Raji (cell line): Measurements from ENCODE around the gene WDR18.

ENCODE experiments used
- POLR2A ChIP-seq: IDR thresholded peaks from 2 replicates; pipeline ENCODE4 v1.6.1; 2011; ENCODE audit warnings: low read depth, low read length, control low read depth; ENCODE audit not compliant: insufficient read depth

Gene WDR18

DNA sequence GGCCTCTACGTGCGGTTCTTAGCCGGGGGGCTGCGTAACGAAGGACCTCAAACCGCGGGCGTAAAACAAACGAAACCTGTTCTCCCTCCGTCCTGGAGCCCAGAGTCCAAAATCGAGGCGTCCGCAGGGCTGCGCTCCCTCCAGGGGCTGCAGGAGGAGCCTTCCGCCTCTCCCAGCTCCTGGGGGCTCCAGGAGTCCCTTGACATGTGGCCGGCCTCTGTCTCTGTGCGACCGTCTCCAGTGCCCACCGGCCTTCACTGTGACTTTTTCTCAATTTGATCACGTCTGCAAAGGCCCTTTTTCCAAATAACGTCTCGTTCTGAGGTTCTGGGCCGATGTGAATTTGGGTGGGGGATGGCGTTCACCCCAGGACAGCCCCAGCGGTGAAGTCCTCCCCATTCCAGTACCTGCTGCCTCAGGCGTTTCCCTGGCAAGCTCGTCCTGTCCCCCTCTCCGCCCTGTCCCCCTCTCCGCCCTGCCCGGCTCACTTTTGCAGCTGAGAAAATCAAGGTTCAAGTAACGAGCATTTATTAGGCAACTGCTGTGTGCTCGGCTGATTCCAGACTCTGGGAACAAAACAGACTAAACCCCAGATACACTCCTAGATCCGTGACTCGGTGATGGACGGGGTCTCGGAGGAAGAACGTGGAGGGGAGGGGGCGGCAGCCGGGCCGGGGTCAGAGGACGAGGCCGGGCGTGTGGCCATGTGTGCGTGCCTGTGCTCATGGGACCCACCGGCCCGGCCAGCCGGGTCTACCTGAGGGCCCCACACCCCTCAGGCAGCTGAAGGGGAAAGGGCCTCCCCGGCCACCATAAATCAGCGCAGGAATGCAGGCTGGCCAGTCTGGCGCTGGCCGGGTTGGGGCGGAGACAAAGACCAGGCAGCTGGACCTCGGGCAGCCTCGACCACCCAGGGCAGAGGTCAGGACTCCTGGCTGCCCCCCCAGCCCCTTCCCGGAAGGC lies 28.1 kb upstream of the WDR18 start:
- TF ChIP-seq POLR2A: no peak

DNA sequence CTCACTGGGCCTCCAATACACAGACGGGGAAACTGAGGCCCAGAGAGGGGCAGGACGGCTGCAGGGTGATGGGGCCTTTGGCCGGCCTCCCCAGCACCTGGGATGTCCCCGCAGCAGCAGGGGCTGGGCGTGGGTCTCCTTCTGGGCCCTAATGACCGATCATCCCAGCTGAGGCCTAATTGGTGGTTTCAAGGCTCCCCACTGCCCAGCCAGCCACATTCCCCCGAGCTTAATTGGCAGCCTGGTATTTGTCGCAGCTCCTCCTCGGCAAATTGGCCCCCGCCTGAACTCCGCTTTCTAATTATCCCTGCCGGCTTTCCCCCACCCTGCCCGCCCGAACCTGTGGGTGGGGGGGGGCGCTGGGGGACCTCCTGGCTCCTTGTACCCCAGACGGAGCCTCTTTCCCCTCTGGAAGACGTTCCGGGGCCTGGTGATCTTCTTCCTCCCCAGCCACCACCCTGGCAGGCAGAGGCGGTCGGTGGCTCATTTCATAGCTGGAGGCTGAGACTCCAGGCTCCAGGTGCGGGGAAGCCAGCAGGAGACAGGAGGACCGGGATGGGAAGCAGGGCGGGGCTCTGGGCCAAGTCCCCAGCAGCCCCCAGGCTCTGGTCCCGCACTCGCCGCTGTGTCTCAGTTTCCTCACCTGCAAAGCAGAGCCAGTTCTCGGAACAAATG lies 27.2 kb upstream of the WDR18 start:
- no peak for TF ChIP-seq POLR2A

DNA sequence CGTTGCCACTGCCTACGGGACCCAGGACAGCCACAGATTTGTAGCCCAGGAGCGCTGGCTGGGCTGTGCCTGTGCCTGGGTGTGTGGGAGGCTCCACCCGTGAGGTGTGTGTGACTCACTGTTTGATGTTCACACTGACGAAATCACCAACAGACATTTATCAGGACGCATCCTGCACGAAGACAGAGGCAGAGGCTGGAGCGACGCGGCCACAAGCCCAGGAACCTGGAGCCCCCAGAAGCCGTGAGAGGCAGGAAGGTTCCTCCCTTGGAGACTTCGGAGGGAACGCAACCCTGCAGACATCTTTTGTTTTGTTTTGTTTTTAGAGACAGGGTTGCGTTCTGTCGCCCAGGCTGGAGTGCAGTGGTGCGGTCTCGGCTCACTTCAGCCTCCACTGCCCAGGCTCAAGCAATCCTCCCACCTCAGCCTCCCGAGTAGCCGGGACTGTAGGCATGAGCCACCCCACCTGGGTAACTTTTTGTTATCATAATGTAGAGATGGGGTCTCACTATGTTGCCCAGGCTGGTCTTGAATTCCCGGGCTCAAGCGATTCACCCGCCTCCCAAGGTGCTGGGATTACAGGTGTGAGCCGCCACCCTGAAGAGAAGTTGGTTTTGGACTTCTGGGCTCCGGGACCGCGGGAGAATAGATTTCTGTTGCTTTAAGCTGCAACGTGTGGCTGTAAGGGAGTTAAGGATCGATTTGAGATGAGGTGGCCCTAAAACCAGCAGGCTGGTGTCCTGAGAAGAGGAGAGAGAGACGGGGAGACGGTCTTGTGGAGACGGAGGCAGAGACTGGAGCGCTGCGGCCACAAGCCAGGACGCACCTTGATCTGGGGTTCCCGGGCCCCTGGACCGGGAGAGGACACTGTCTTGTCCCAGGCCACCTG lies 24.9 kb upstream of the WDR18 start:
- TF ChIP-seq POLR2A: no peak

DNA sequence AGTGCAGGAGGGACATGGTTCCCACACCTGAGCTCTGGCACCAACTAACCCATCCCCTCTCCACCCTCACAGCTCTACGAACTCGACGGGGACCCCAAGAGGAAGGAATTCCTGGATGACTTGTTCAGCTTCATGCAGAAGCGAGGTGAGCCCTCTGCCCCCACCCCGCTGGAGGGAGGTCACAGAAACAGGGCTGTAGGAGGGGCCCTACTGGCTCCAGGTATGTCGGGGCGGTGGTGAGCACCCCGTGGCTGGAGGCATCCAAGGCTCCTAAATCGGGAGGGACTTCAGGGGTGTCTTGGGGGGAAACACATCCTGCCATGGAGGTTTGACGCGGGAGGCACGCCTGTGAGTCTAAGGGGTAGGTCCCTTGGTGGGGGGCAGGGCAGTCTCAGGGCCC lies 24.1 kb upstream of the WDR18 start:
- no peak for TF ChIP-seq POLR2A

DNA sequence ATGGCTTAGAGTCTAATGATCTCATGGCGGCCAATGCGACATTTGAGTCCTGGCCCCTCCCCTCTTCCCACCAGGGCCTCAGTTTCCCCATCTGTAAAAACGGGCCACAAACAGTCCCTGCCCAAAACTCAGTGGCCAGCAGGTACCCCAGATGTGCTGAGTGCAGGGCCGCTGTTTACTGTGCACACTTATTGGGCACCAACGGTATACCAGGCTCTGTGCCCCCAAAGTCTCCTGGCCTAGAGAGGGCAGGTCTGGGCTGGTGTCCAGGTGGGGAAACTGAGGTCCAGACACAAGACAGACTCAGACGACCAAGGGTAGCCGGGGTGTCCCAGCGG lies 23.6 kb upstream of the WDR18 start:
- no peak for TF ChIP-seq POLR2A

DNA sequence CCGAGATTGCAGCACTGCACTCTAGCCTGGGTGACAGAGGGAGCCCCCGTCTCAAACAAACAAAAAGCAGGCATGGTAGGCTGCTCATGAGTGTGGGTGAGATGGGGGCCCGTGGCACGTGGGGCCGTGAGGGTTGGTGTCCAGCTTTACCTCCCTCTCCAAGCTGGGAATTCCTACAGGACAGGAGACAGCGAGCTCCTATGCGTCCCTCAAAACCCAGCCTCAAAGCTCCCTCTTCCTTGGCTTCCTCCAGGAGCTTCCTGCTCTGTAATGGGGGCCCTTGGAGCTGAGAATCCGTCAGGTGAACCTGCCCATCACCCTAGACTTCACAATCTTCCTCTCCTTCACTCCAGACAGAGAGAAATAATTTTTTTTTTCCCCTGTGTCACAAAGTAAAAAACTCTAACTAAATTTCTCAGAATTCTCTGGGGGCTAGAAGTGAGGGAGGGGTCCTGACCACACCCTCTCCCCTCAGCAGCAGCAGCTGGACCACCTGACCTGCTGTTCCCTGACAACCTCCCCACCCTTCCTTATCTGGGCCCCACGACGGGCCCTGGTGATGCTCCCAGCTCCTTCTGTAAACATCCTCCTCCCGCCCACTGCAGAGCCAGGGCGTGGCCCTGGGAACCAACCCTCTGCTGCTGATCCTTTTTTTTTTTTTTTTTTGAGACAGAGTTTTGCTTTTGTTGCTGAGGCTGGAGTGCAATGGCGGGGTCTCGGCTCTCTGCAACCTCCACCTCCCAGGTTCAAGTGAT lies 22.1 kb upstream of the WDR18 start:
- no peak for TF ChIP-seq POLR2A

DNA sequence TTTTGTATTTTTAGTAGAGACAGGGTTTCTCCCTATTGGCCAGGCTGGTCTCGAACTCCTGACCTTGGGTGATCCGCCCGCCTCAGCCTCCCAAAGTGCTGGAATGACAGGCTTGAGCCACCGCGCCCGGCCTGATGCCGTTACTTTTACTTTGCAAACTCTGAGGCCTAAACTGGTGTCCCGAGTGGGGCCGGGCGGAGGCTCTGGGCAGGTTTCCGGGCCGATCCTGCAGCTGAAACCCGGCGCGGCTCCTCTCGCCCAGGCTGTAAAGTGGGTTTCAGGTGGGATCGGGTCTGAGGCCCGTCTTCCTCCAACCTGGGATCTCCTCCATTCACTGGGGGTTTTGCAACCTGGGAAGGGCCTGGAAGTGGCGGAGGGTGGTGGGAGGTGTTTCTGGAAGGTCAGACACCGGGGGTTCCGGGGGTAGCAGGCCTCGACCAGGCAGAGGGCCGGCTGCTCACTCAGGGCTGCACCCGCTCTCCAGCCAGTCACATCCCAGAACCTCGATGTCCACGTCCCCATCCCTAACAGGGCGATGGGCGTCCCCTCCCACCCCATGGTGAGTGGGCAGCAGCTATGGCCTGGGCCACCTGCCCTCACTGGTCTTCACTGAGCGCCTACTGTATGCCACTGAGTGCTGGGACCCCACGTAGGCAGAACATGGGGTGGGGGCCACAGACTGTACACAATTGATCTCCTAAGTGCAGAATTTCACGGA lies 21.3 kb upstream of the WDR18 start:
- no peak for TF ChIP-seq POLR2A

DNA sequence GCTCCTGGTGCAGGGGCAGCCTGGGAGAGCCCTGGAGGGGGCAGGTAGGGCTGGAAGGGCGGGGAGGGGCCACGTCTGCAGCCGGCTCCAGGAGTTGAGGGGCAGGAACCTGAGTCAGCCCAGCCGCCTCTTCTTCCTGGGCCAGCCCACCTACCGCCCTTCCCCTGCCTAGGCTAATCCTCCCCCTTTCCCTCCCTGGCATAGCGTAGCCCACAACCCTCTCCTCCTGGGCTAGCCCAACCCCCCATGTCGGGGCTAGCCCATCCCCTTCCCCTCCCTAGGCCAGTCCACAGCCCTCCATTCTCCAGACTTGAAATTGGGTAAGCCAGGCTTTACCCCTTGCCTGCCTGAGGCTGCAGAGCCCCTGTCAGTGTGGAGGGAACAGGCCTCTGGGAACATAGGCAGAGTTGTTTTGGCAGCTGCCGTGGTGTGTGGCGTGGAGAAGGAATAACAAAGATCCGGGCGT lies 20.6 kb upstream of the WDR18 start:
- TF ChIP-seq POLR2A: no peak

DNA sequence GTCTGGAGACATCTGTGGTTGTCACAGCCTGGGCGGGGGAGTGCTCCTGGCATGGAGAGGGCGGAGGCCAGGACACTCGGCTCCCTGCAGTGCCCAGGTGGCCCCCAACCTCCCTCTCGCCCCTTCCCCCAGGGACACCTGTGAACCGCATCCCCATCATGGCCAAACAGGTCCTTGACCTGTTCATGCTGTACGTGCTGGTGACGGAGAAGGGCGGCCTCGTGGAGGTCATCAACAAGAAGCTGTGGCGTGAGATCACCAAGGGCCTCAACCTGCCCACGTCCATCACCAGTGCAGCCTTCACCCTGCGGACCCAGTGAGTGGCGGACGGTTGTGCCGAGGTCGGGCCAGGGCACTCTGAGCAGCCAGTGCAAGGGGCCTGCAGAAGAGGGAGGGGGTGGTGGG lies 20.0 kb upstream of the WDR18 start:
- TF ChIP-seq POLR2A: no peak

DNA sequence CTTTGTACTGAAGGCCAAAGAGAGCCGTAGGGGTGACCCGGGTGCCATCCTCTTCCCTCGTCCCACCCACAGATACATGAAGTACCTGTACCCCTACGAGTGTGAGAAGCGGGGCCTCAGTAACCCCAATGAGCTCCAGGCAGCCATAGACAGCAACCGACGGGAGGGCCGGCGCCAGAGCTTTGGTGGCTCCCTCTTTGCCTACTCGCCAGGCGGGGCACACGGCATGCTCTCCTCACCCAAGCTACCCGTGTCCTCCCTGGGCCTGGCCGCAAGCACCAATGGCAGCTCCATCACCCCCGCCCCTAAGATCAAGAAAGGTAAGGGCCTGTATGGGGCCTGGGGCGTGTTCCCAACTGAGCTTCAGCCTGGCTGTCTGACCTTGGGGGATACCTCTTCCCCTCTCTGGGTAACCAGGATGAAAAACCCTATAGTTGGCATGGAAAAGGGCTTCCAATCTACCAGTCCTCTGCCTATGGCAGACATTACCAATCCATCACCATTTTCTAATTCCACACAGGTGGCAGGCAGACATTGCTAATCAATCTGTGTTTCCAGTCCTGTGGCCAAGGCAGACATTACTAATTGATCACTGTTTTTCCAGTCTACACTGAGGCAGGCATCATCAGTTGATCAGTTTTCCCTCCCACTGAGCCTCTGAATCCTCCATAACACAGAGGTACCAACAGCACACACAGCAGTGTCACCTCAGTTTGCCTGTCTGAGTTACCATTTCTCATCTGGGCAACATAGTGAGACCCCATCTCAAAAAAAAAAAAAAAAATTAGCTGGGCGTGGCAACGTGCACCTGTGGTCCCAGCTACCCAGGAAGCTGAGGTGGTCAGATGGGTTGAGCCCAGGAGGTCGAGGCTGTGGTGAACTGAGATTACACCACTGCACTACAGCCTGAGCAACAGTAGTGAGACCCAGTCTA lies 19.1 kb upstream of the WDR18 start:
- TF ChIP-seq POLR2A: no peak

DNA sequence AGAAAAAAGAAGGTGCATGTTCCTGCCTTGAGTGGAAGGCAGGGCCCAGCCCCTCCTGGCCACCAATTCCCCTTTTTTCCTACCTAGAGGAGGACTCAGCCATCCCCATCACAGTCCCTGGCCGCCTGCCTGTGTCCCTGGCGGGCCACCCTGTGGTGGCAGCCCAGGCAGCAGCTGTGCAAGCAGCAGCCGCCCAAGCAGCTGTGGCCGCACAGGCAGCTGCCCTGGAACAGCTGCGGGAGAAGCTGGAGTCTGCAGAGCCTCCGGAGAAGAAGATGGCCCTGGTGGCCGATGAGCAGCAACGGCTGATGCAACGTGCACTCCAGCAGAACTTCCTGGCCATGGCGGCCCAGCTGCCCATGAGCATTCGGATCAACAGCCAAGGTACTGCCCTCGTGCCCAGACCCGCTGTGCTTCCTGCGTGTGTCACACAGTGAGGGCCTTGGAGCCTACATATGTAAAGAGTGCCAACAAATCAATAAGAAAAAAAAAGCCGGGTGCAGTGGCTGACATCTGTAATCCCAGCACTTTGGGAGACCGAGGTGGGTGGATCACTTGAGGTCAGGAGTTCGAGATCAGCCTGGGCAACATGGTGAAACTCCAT lies 17.6 kb upstream of the WDR18 start:
- no peak for TF ChIP-seq POLR2A

DNA sequence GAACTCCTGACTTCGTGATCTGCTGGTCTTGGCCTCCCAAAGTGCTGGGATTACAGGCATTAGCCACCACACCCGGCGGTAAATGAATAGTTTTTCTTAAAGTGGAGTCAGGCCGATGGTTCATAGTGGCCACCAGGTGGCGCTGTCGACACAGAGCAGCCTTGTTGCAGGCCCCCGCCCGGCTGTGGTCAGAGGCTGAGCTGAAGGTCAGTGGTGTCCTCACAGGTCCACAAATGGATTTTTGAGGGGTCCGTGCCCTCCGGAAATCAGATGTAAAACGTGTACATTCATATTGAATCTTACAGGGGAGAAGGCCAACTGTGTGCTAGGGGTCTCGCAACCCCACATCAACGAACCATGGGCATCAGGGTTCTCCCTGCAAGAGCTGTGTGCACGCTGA lies 13.4 kb upstream of the WDR18 start:
- no peak for TF ChIP-seq POLR2A

DNA sequence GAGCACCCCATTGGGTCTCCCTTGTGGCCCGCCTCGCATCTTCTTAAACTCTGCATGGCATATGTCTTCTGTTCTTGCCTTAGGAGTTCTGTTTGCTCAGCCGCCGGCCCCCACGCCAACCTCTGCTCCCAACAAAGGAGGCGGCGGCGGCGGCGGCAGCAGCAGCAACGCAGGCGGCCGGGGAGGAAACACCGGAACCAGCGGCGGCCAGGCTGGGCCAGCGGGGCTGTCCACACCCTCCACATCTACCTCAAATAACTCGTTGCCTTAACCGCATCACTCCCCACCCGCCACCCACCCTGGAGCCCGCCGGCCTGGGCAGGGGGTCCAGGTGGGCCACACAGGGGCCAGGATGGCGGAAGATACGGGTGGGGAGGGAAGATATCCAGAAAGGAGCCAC lies 12.3 kb upstream of the WDR18 start:
- TF ChIP-seq POLR2A: no peak

DNA sequence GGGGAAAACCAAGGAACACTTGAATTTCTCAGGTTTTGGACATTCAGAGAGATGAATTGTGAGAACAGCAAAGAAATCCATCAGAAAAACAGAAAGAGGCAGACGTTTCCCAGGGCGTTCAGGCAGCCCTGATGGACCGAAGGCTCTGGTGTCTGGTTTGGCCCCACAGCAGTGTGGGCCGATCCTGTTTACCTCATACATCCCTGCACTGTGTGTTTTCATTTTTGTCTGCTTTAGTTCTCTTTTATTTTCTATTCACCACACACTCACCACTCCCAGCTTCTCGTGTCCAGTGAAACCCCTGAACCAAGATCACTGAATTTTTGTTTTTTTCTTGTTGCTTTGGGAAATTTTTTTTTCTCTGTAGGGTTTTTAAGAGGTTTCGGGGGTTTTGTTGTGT lies 11.9 kb upstream of the WDR18 start:
- no peak for TF ChIP-seq POLR2A
